ENCODE measurements around the gene CCDC91. TPM values are rescaled to one million over a fixed set of nuclear protein-coding genes. Genes with fewer than 3 reads are reported as not detected.

CCDC91 gene
- polyA plus RNA-seq, 1 donor (not counting 4 experiments of a cell fraction or from before 2014, with no cell fraction given): 26.5 TPM

DNA sequence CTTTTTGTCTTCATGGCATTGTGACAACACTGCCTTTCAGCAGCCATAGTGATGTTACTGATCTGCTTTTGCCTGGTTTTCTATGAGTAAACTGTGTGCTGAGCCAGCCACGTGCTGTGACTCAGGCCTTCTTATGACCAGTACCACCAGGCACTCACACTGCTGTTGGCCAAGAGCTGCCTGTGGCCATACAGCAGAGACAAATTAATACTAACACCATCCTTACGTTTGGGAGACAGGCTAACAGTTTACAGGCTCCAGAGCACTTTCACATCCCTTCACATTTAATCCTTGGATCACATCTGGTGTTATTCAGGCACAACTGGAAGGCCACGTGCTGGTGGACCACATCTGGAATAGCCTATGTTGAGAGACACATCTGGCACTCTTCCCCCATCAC lies 377.9 kb downstream of the CCDC91 start:
- H3K79me2 ChIP-seq (ENCODE audit: control insufficient read depth, insufficient read depth, low read length): no peaks in the 10 kb centered on the region
- no peaks in the 10 kb centered on the region for H3K36me3 ChIP-seq (ENCODE audit: control insufficient read depth in 2 of 2, extremely low read depth in 1 of 2, insufficient read depth in 2 of 2, low read length in 2 of 2)
- no peak overlapping the region for H2AFZ ChIP-seq (ENCODE audit: control insufficient read depth, low read length)
- H3K27ac ChIP-seq (ENCODE audit: control insufficient read depth, insufficient read depth, low read length): no peak overlapping the region
- DNase-seq (ENCODE audit: low read depth, low spot score) (no peak), FAIRE-seq (peak; percentile 49)
- H3K9me3 ChIP-seq (ENCODE audit: control insufficient read depth, low read depth, low read length): no peaks in the 10 kb centered on the region
- TF ChIP-seq, protein P1, sequence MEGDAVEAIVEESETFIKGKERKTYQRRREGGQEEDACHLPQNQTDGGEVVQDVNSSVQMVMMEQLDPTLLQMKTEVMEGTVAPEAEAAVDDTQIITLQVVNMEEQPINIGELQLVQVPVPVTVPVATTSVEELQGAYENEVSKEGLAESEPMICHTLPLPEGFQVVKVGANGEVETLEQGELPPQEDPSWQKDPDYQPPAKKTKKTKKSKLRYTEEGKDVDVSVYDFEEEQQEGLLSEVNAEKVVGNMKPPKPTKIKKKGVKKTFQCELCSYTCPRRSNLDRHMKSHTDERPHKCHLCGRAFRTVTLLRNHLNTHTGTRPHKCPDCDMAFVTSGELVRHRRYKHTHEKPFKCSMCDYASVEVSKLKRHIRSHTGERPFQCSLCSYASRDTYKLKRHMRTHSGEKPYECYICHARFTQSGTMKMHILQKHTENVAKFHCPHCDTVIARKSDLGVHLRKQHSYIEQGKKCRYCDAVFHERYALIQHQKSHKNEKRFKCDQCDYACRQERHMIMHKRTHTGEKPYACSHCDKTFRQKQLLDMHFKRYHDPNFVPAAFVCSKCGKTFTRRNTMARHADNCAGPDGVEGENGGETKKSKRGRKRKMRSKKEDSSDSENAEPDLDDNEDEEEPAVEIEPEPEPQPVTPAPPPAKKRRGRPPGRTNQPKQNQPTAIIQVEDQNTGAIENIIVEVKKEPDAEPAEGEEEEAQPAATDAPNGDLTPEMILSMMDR (optimal IDR thresholded peaks at IDR 0.05 in 1 of 3, IDR thresholded peaks at IDR 0.05 in 1 of 3, conservative IDR thresholded peaks at IDR 0.05 in 1 of 3; ENCODE audit: extremely low read depth in 1 of 3, insufficient read depth in 2 of 3, low read length in 3 of 3): no peak
- no peak for TF ChIP-seq EZH2 (IDR thresholded peaks at IDR 0.05; ENCODE audit: low read length)
- no peaks in the 10 kb centered on the region for H3K9me1 ChIP-seq (ENCODE audit: control insufficient read depth, extremely low read depth, insufficient read depth, low read length)
- H3K27me3 ChIP-seq (ENCODE audit: control insufficient read depth, extremely low read depth, insufficient read depth, low read length): no peaks in the 10 kb centered on the region
- H4K20me1 ChIP-seq (ENCODE audit: control insufficient read depth, extremely low read depth, insufficient read depth, low read length): no peaks in the 10 kb centered on the region
- no peak overlapping the region for H3K4me2 ChIP-seq (ENCODE audit: control insufficient read depth, extremely low read depth, insufficient read depth, low read depth, low read length)
- H3K4me3 ChIP-seq (ENCODE audit: control insufficient read depth in 2 of 3, extremely low read depth in 1 of 3, insufficient read depth in 2 of 3, low read depth in 1 of 3, low read length in 3 of 3): no peak overlapping the region
- dilution Hi-C loops (cut with MboI; ENCODE audit: extremely low pct_ligation_motif_present, low sequenced_read_pairs): no loop called here
- no peak overlapping the region for H3K9ac ChIP-seq (ENCODE audit: control insufficient read depth, extremely low read depth, insufficient read depth, low read length)
- no peaks in the 10 kb centered on the region for H3K4me1 ChIP-seq (ENCODE audit: control insufficient read depth, extremely low read depth, insufficient read depth, low read length)

DNA sequence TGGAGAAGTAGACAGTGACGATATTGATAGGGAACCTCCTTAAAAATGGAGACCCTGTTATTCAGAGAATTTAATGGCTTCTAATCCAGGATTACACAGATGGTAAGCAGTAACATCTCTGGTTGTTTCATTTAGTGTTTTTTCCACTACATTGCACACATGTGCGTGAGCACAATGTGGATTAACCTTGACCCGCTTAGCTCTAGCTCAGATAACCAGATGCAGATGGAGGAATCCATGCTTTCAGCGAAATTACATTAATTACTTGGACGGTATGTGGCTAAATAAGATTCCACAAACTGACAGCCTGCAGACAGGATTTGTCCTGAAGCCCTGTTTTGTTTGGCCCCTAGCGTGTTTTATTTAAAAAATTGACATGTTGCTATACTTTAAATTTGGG lies 378.4 kb downstream of the CCDC91 start:
- Histone ChIP-seq H2AFZ (ENCODE audit: control insufficient read depth, low read length) (no peak overlapping the region), H3K27ac (ENCODE audit: control insufficient read depth, insufficient read depth, low read length) (no peak overlapping the region), H3K4me3 (ENCODE audit: control insufficient read depth in 2 of 3, extremely low read depth in 1 of 3, insufficient read depth in 2 of 3, low read depth in 1 of 3, low read length in 3 of 3) (no peak overlapping the region), H4K20me1 (ENCODE audit: control insufficient read depth, extremely low read depth, insufficient read depth, low read length) (no peaks in the 10 kb centered on the region), H3K36me3 (ENCODE audit: control insufficient read depth in 2 of 2, extremely low read depth in 1 of 2, insufficient read depth in 2 of 2, low read length in 2 of 2) (no peaks in the 10 kb centered on the region), H3K4me2 (ENCODE audit: control insufficient read depth, extremely low read depth, insufficient read depth, low read depth, low read length) (no peak overlapping the region), H3K27me3 (ENCODE audit: control insufficient read depth, extremely low read depth, insufficient read depth, low read length) (no peaks in the 10 kb centered on the region), H3K79me2 (ENCODE audit: control insufficient read depth, insufficient read depth, low read length) (no peaks in the 10 kb centered on the region), H3K9me3 (ENCODE audit: control insufficient read depth, low read depth, low read length) (no peaks in the 10 kb centered on the region), H3K4me1 (ENCODE audit: control insufficient read depth, extremely low read depth, insufficient read depth, low read length) (no peaks in the 10 kb centered on the region), H3K9ac (ENCODE audit: control insufficient read depth, extremely low read depth, insufficient read depth, low read length) (no peak overlapping the region), H3K9me1 (ENCODE audit: control insufficient read depth, extremely low read depth, insufficient read depth, low read length) (no peaks in the 10 kb centered on the region)
- no peak for TF ChIP-seq EZH2 (IDR thresholded peaks at IDR 0.05; ENCODE audit: low read length)
- TF ChIP-seq, protein P1 (optimal IDR thresholded peaks at IDR 0.05 in 1 of 3, IDR thresholded peaks at IDR 0.05 in 1 of 3, conservative IDR thresholded peaks at IDR 0.05 in 1 of 3; ENCODE audit: extremely low read depth in 1 of 3, insufficient read depth in 2 of 3, low read length in 3 of 3): no peak
- DNase-seq (ENCODE audit: low read depth, low spot score) (no peak), FAIRE-seq (no peak)
- dilution Hi-C loops (cut with MboI; ENCODE audit: extremely low pct_ligation_motif_present, low sequenced_read_pairs): no loop called here
